ENCODE data around the gene BDNF. TPM values are rescaled to one million over a fixed set of nuclear protein-coding genes. Genes with fewer than 3 reads are reported as not detected.

BDNF gene
- total and polyA plus RNA-seq, 7 donors, result 0.01 to 3.4 (median 0.13) TPM; not detected in 1

DNA sequence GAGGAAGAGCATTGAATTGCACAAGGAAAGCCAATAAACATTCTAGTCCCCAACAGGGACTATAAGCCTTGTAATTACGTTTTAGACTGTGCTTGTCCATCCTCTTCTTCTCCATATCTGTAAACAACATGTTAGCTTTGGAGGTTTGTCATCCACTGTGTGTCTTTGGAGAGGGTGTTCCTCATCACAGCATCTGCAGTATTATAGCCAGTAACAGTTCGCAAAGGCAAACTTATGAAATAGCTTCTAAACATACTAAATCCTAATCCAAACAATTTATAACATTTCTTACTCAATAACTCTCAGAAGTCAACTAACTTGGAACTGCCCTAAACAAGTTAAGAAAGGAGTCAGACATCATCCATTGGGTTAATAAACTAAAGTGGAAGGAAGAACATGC lies 10.3 kb upstream of the BDNF start:
- no peak for DNase-seq
- TF ChIP-seq, protein P1, sequence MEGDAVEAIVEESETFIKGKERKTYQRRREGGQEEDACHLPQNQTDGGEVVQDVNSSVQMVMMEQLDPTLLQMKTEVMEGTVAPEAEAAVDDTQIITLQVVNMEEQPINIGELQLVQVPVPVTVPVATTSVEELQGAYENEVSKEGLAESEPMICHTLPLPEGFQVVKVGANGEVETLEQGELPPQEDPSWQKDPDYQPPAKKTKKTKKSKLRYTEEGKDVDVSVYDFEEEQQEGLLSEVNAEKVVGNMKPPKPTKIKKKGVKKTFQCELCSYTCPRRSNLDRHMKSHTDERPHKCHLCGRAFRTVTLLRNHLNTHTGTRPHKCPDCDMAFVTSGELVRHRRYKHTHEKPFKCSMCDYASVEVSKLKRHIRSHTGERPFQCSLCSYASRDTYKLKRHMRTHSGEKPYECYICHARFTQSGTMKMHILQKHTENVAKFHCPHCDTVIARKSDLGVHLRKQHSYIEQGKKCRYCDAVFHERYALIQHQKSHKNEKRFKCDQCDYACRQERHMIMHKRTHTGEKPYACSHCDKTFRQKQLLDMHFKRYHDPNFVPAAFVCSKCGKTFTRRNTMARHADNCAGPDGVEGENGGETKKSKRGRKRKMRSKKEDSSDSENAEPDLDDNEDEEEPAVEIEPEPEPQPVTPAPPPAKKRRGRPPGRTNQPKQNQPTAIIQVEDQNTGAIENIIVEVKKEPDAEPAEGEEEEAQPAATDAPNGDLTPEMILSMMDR (IDR thresholded peaks at IDR 0.05), result no peak
- Histone ChIP-seq H3K4me1 (no peaks in the 10 kb centered on the region), H3K9me3 (no peaks in the 10 kb centered on the region), H3K36me3 (ENCODE audit: insufficient read depth in 1 of 2, low read depth in 1 of 2) (no peaks in the 10 kb centered on the region), H3K27ac (no peak overlapping the region), H3K27me3 (ENCODE audit: insufficient read depth in 3 of 3, low read length in 2 of 3) (peaks cover 3 to 16% (median 5%) of the 10 kb centered on the region in 3 donors), H3K4me3 (no peak overlapping the region)
- no peak for ATAC-seq
- WGBS, 3 donors, result 57 to 65% (median 64%) methylated on average over 2 of the region's 2 CpGs
- intact Hi-C loops (cut with DNase I), result no loop called here

DNA sequence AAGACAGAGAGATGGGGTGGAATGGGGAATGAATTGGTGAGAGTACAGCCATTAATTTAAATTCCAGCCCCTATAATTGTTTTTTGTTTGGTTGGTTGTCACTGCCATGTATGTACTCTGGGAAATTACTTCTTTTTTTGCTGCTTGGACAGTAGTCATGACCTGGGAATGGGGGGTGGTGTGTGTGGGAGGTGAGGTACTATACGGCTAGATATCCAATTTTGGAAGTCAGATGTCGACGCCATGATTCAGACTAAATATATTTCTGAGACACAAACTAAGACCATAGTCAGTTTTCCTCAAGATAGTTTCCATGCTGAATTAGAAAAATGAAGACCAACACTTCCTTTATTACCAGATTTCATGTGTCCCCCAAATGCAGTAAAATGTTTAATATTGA lies 7.4 kb upstream of the BDNF start:
- no peak for ATAC-seq
- H3K36me3 ChIP-seq (ENCODE audit: insufficient read depth in 1 of 2, low read depth in 1 of 2), result no peaks in the 10 kb centered on the region
- H3K9me3 ChIP-seq, result no peaks in the 10 kb centered on the region
- H3K27me3 ChIP-seq (ENCODE audit: insufficient read depth in 3 of 3, low read length in 2 of 3), result peaks cover 1 to 5% (median 5%) of the 10 kb centered on the region in 3 donors
- H3K4me1 ChIP-seq, result no peaks in the 10 kb centered on the region
- TF ChIP-seq, protein P1 (IDR thresholded peaks at IDR 0.05), result no peak
- H3K27ac ChIP-seq, result no peak overlapping the region
- 83 to 87% (median 86%) methylated on average over 3 of the region's 3 CpGs for WGBS, 3 donors
- no peak overlapping the region for H3K4me3 ChIP-seq
- intact Hi-C loops (cut with DNase I), result no loop called here
- no peak for DNase-seq

DNA sequence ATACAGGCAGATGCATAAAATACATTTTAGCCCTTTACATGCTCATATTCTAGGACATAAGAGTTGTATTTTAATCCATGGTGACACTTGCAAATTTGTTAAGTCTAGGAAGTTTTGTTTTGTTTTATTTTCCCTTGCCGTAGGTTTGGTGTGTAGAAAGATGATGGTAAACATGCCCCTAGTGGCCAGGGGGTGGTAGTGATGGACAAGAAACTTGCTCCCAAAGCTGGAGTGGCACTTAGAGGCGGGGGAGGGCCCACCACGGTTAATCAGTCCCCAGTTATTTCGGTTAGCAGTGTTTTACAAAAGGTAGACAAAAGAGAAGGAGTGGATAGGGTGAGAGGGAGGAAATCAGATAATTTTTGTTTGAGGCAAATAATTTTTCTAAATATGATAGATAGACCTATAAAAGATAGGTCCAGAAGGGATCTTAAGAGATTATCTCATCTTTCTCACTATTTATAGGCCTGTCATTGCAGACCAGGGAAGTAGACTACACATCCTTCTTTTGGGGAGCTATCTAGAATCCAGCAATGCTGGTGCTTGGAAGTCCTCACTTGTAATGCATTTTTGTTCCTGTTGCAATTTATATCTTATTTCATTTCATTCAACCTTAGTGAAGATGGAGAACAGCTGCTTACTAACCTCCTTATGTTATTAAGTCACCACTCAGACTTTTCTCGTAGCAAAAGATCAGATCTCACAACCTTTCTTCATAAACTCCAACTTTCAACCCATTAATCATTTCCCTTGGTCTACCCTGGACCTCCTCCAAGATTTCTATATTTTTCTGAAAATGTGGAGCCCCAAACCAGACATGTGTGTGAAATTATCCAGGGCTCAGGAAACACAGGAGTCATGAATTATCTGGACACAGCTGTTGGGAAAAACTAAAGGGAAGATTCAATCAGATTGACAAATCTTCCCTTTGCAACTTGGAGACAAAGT lies 5.9 kb upstream of the BDNF start:
- Histone ChIP-seq H3K36me3 (ENCODE audit: insufficient read depth in 1 of 2, low read depth in 1 of 2) (no peaks in the 10 kb centered on the region), H3K27ac (no peak overlapping the region), H3K27me3 (ENCODE audit: insufficient read depth in 3 of 3, low read length in 2 of 3) (peaks cover 0 to 5% (median 2%) of the 10 kb centered on the region in 3 donors), H3K4me1 (peaks cover 5% of the 10 kb centered on the region), H3K4me3 (no peak overlapping the region), H3K9me3 (no peaks in the 10 kb centered on the region)
- 17 to 21% (median 20%) methylated on average over 5 of the region's 5 CpGs for WGBS, 3 donors
- intact Hi-C loops (cut with DNase I), result no loop called here
- ATAC-seq (no peak), DNase-seq (no peak)
- TF ChIP-seq, protein P1 (IDR thresholded peaks at IDR 0.05), result peak; percentile 39

DNA sequence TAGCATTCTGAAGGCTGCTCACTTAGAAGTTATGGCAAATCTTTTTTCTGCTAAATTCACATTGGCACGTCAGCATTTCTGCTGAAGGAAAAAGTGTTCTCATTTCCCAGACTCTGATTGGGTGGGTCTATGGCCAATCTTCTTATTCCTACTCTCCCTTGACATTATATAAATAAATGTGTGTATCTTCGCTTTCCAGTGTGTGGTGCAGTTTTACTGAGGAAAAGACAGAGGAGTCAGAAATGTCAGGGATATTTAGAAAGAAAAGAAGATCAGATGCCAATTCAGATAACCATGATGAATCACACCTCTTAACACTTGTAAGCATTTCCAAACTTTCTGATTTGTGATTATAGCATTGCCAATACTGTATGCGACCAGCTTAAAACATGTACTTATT lies 3.2 kb upstream of the BDNF start:
- TF ChIP-seq, protein P1 (IDR thresholded peaks at IDR 0.05), result no peak

More for the DNA sequence above, 3.2 kb upstream of the BDNF start:
- Histone ChIP-seq H3K9me3 (no peaks in the 10 kb centered on the region), H3K4me3 (no peak overlapping the region), H3K4me1 (peaks cover 5% of the 10 kb centered on the region), H3K36me3 (ENCODE audit: insufficient read depth in 1 of 2, low read depth in 1 of 2) (no peaks in the 10 kb centered on the region), H3K27ac (no peak overlapping the region), H3K27me3 (ENCODE audit: insufficient read depth in 3 of 3, low read length in 2 of 3) (peaks cover 3 to 13% (median 3%) of the 10 kb centered on the region in 3 donors)
- intact Hi-C loops (cut with DNase I), result no loop called here
- ATAC-seq (no peak), DNase-seq (no peak)
- 64 to 73% (median 71%) methylated on average over 3 of the region's 3 CpGs for WGBS, 3 donors

All from psoas muscle (tissue), 8 donors.